Mesenchymal stem cell (in vitro differentiated cells and primary cell): ENCODE data around the gene ANKS1A.
A peak's percentile ranks its signal among the peaks of the same experiment; 100 is the strongest.

ENCODE experiments used
- DNase-seq: peaks from one replicate; pipeline ENCODE4 v3.0.0-alpha.2; 2013
- H2AFZ ChIP-seq: one replicate; pipeline ENCODE4 v1.6.1; 2013; ENCODE audit warnings: low read depth, mild to moderate bottlenecking, control low read depth, inconsistent platforms, low read length, moderate library complexity
- H2AK5ac ChIP-seq: 2 replicates; pipeline ENCODE4 v1.6.1; 2013; ENCODE audit warnings: low read length, moderate library complexity, mild to moderate bottlenecking, inconsistent platforms; ENCODE audit not compliant: severe bottlenecking
- H2BK120ac ChIP-seq: one replicate; pipeline ENCODE4 v1.6.1; 2013; ENCODE audit warnings: low read depth, mild to moderate bottlenecking, inconsistent platforms, low read length, moderate library complexity
- H2BK12ac ChIP-seq, 2 experiments: one replicate each; pipeline ENCODE4 v1.6.1; 2013; ENCODE audit warnings: inconsistent platforms in 2 of 2, low read length in 2 of 2, mild to moderate bottlenecking in 2 of 2, moderate library complexity in 2 of 2, control low read depth in 1 of 2
- H2BK15ac ChIP-seq: one replicate; pipeline ENCODE4 v1.6.1; 2013; ENCODE audit warnings: mild to moderate bottlenecking, low read depth, inconsistent platforms; ENCODE audit not compliant: poor library complexity, severe bottlenecking
- H2BK5ac ChIP-seq: 2 replicates; pipeline ENCODE4 v1.6.1; 2013; ENCODE audit warnings: low read depth, mild to moderate bottlenecking, low read length, control low read depth, inconsistent platforms; ENCODE audit not compliant: poor library complexity, severe bottlenecking
- H3K14ac ChIP-seq, 2 experiments: one replicate each; pipeline ENCODE4 v1.6.1; 2013; ENCODE audit warnings: inconsistent platforms in 2 of 2, low read length in 2 of 2, control low read depth in 1 of 2, mild to moderate bottlenecking in 1 of 2, moderate library complexity in 1 of 2
- H3K18ac ChIP-seq, 2 experiments: one replicate each; pipeline ENCODE4 v1.6.1; 2013; ENCODE audit warnings: inconsistent platforms in 2 of 2, low read length in 2 of 2, control low read depth in 1 of 2, low read depth in 1 of 2, mild to moderate bottlenecking in 1 of 2
- H3K23ac ChIP-seq, 2 experiments: one replicate each; pipeline ENCODE4 v1.6.1; 2013; ENCODE audit warnings: inconsistent platforms in 2 of 2, low read length in 2 of 2, mild to moderate bottlenecking in 2 of 2, moderate library complexity in 2 of 2, control low read depth in 1 of 2
- H3K27ac ChIP-seq: 2 replicates; pipeline ENCODE4 v1.5.1; 2013; ENCODE audit warnings: mild to moderate bottlenecking, moderate library complexity, low read length, control low read depth, inconsistent platforms; ENCODE audit not compliant: poor library complexity, severe bottlenecking
- H3K27me3 ChIP-seq, 2 experiments: 2 replicates each; pipeline versions ENCODE4 v1.6.1 to v1.7.0; 2013; ENCODE audit warnings: low read length in 2 of 2, mild to moderate bottlenecking in 2 of 2, moderate library complexity in 2 of 2, control low read depth in 1 of 2, inconsistent platforms in 1 of 2; ENCODE audit not compliant: control insufficient read depth in 1 of 2, insufficient read depth in 1 of 2
- H3K36me3 ChIP-seq, 2 experiments: 2 replicates each; pipeline versions ENCODE4 v1.6.1 to v1.7.0; 2013; ENCODE audit warnings: low read length in 2 of 2, control low read depth in 1 of 2, inconsistent platforms in 1 of 2, low read depth in 1 of 2, mild to moderate bottlenecking in 1 of 2; ENCODE audit not compliant: insufficient read depth in 2 of 2, control insufficient read depth in 1 of 2
- H3K4ac ChIP-seq, 2 experiments: one replicate each; pipeline ENCODE4 v1.6.1; 2013; ENCODE audit warnings: inconsistent platforms in 2 of 2, low read length in 2 of 2, mild to moderate bottlenecking in 2 of 2, moderate library complexity in 2 of 2, control low read depth in 1 of 2, low read depth in 1 of 2
- H3K4me1 ChIP-seq: 2 replicates; pipeline ENCODE4 v1.6.1; 2013; ENCODE audit warnings: low read depth, low read length, control low read depth; ENCODE audit not compliant: control insufficient read depth, insufficient read depth
- H3K4me2 ChIP-seq: 2 replicates; pipeline ENCODE4 v1.6.1; 2013; ENCODE audit warnings: low read length, mild to moderate bottlenecking, inconsistent platforms; ENCODE audit not compliant: poor library complexity, severe bottlenecking
- H3K4me3 ChIP-seq, 2 experiments: 2 replicates each; pipeline versions ENCODE4 v1.5.1 to v1.7.0; 2013; ENCODE audit warnings: low read length in 2 of 2, mild to moderate bottlenecking in 2 of 2, control low read depth in 1 of 2, low read depth in 1 of 2; ENCODE audit not compliant: insufficient read depth in 1 of 2
- H3K79me1 ChIP-seq: replicated peaks from 2 replicates; pipeline ENCODE4 v1.6.1; 2013; ENCODE audit warnings: mild to moderate bottlenecking, control low read depth, low read length, inconsistent platforms; ENCODE audit not compliant: poor library complexity, severe bottlenecking
- H3K9ac ChIP-seq: 2 replicates; pipeline ENCODE4 v1.7.0; 2013; ENCODE audit warnings: mild to moderate bottlenecking, low read length, moderate library complexity
- H3K9me3 ChIP-seq: 2 replicates; pipeline ENCODE4 v1.7.0; 2013; ENCODE audit warnings: mild to moderate bottlenecking, low read length; ENCODE audit not compliant: control insufficient read depth
- H4K8ac ChIP-seq: one replicate; pipeline ENCODE4 v1.6.1; 2013; ENCODE audit warnings: inconsistent platforms, mild to moderate bottlenecking, low read length, moderate library complexity
- H4K91ac ChIP-seq: one replicate; pipeline ENCODE4 v1.6.1; 2013; ENCODE audit warnings: mild to moderate bottlenecking, low read length, inconsistent platforms
- WGBS: methylation state at CpG from one replicate; pipeline ENCODE4 v1.1.7; 2013; ENCODE audit warnings: mixed read lengths; 5-methylcytosine and 5-hydroxymethylcytosine counted together

Gene ANKS1A

DNA sequence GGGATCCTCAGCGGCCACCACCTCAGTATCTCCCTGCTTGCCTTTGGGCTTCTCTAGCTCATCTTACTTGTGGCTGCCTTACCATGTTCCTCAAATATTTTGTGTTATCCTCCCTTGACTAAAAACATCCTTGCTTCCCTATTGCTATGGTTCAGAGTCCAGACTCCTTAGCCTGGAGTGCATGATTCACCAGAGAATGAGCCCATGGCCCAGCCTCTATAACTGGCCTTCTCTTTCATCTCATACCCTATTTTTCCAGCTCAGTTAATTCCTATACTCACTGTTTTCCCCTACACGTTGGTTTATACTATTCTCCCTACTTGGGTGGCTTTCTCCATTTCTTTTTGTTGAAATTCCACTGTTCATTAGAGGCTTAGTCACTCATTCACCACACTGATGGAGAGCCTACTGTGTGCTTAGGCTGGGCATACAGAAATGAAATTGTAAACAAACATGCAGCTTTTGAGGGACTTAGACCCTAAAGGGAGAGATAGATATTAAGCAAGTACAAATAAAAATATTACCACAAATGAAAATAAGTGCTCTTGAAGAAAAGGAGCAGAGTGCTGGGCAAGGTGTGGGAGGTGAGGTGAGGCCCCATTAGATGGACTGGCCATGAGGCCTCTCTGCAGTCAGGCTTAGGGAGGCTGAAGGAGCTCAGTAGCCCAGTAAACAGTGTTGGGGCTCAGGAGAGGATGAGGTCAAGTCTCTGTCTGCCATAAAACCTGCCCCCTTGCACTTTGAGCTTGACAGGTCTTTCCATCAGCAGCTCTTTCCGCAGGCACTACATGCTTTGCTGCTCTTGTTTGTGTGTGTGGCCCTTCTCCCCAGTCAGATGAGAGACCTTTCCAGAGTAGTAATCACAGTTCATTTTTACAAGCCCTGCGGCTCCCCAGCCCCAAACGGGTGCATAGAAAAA, 142.8 kb downstream of the ANKS1A start:
- H2AFZ ChIP-seq: no peak overlapping the region
- H2BK120ac ChIP-seq: no peak overlapping the region
- H3K23ac ChIP-seq: no peak overlapping the region
- DNase-seq: no peak
- H2AK5ac ChIP-seq: no peak overlapping the region
- H4K91ac ChIP-seq: no peak overlapping the region
- no peak overlapping the region for H2BK5ac ChIP-seq
- no peaks in the 10 kb centered on the region for H3K9me3 ChIP-seq
- no peak overlapping the region for H3K4me2 ChIP-seq
- H4K8ac ChIP-seq: no peak overlapping the region
- no peak overlapping the region for H2BK15ac ChIP-seq
- no peak overlapping the region for H3K27ac ChIP-seq
- H3K4ac ChIP-seq: no peak overlapping the region
- H3K18ac ChIP-seq: no peak overlapping the region
- no peak overlapping the region for H3K9ac ChIP-seq
- H3K4me3 ChIP-seq: no peak overlapping the region
- peaks cover 33% of the 10 kb centered on the region for H3K79me1 ChIP-seq
- 76% methylated on average over 5 of the region's 5 CpGs for WGBS
- no peaks in the 10 kb centered on the region for H3K27me3 ChIP-seq
- no peaks in the 10 kb centered on the region for H3K4me1 ChIP-seq
- H3K14ac ChIP-seq: no peak overlapping the region
- peaks cover 5 to 6% of the 10 kb centered on the region in 2 experiments for H3K36me3 ChIP-seq
- H2BK12ac ChIP-seq: no peak overlapping the region

DNA sequence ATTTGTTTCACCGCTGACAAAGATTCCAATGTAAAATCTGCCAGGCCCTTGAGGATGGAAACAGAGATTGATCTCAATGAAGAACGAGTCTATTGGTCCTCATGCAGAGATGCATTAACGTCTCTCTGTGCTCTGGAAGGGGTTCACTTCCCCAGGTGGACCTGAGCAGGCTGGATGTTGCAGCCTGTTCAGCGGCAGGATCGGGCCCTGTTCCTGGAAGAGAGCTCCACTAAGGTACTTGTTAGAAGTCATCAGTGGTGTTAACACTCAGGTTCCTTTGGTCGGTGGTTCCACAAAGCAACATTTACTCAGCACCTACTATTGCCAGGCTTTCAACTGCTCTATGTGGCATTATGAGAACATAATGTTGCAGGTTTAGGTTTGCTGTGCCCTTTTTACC, 144.6 kb downstream of the ANKS1A start:
- no peak overlapping the region for H3K23ac ChIP-seq
- H2BK5ac ChIP-seq: no peak overlapping the region
- H3K36me3 ChIP-seq: peaks cover 5 to 6% of the 10 kb centered on the region in 2 experiments
- no peak overlapping the region for H3K4ac ChIP-seq
- peaks cover 9% of the 10 kb centered on the region for H3K4me1 ChIP-seq
- H3K9me3 ChIP-seq: no peaks in the 10 kb centered on the region
- no peak overlapping the region for H3K4me3 ChIP-seq
- H3K14ac ChIP-seq: no peak overlapping the region
- no peak overlapping the region for H3K27ac ChIP-seq
- H3K4me2 ChIP-seq: no peak overlapping the region
- H3K9ac ChIP-seq: no peak overlapping the region
- peak overlapping the region in 1 of 2 experiments; percentile 55 for H2BK12ac ChIP-seq
- H3K18ac ChIP-seq: no peak overlapping the region
- no peaks in the 10 kb centered on the region for H3K27me3 ChIP-seq
- H4K91ac ChIP-seq: no peak overlapping the region
- peaks cover 24% of the 10 kb centered on the region for H3K79me1 ChIP-seq
- 93% methylated on average over 5 of the region's 6 CpGs for WGBS
- H4K8ac ChIP-seq: no peak overlapping the region
- H2BK15ac ChIP-seq: no peak overlapping the region
- H2AFZ ChIP-seq: no peak overlapping the region
- no peak overlapping the region for H2AK5ac ChIP-seq
- DNase-seq: no peak
- H2BK120ac ChIP-seq: no peak overlapping the region

GRCh38 chr6:35034411-35035191, 145.5 kb downstream of the ANKS1A start:
- Histone ChIP-seq H2BK120ac (no peak overlapping the region), H2BK15ac (no peak overlapping the region), H3K9ac (no peak overlapping the region), H3K4me1 (peaks cover 9% of the 10 kb centered on the region), H3K18ac (no peak overlapping the region), H3K9me3 (no peaks in the 10 kb centered on the region), H3K27me3 (no peaks in the 10 kb centered on the region), H3K23ac (no peak overlapping the region), H3K4me2 (no peak overlapping the region), H2AK5ac (no peak overlapping the region), H3K36me3 (peaks cover 5 to 6% of the 10 kb centered on the region in 2 experiments), H2AFZ (no peak overlapping the region), H3K4ac (no peak overlapping the region), H3K79me1 (peaks cover 27% of the 10 kb centered on the region), H2BK5ac (no peak overlapping the region), H3K27ac (no peak overlapping the region), H3K4me3 (no peak overlapping the region), H4K91ac (peak overlapping the region; percentile 20), H2BK12ac (no peak overlapping the region), H3K14ac (no peak overlapping the region), H4K8ac (no peak overlapping the region)
- no peak for DNase-seq
- 80% methylated on average over 12 of the region's 13 CpGs for WGBS

DNA sequence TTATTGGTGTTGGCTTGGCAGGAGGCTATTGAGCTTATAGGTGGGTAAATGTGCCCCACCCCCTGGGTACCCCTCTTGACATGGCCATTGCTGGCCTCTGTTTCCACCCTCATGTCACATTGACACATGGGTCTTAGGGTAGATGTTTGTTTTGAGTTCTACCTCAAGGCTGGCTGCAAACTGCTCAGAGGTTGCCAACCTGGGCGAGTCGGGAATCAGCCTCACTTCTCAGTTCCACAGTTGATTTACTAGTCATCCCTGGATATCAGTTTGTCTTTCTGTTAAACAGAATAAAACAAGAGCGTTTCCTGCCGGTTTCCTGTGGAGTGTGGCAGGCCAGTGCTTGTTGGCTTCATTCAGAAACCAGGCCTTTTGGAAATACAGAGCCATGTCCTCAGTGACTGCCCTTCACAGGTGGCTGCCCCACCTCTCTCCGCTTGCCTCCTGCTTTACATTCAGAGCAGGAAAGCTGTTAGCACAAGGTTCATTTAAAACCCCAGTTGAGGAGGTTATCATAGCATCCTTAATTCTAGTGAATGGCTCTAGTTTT, 146.5 kb downstream of the ANKS1A start:
- no peak overlapping the region for H3K14ac ChIP-seq
- peak overlapping the region; percentile 48 for H4K8ac ChIP-seq
- no peak overlapping the region for H2BK120ac ChIP-seq
- DNase-seq: no peak
- no peak overlapping the region for H3K4me2 ChIP-seq
- peaks cover 29% of the 10 kb centered on the region for H3K79me1 ChIP-seq
- H3K27me3 ChIP-seq: no peaks in the 10 kb centered on the region
- H3K23ac ChIP-seq: no peak overlapping the region
- no peak overlapping the region for H2BK12ac ChIP-seq
- no peak overlapping the region for H3K18ac ChIP-seq
- no peak overlapping the region for H3K4ac ChIP-seq
- peaks cover 5 to 6% of the 10 kb centered on the region in 2 experiments for H3K36me3 ChIP-seq
- H4K91ac ChIP-seq: no peak overlapping the region
- H2AK5ac ChIP-seq: no peak overlapping the region
- H3K9ac ChIP-seq: no peak overlapping the region
- peaks cover 9% of the 10 kb centered on the region for H3K4me1 ChIP-seq
- H3K9me3 ChIP-seq: no peaks in the 10 kb centered on the region
- 78% methylated on average over 4 of the region's 5 CpGs for WGBS
- no peak overlapping the region for H2BK15ac ChIP-seq
- no peak overlapping the region for H3K27ac ChIP-seq
- no peak overlapping the region for H2AFZ ChIP-seq
- no peak overlapping the region for H2BK5ac ChIP-seq
- H3K4me3 ChIP-seq: no peak overlapping the region
